Stimulated activated CD4-positive, alpha-beta T cell treated with anti-CD3 and anti-CD28 coated beads, Interleukin-12 subunit alpha, Interleukin-12 subunit beta, amount 100 ng/mL, for 48 hours (primary cell): ENCODE results near the gene AKAP13.
"Not testable (repeated sequence)": the region's sequence is repeated elsewhere in the genome, so short reads cannot be mapped to it uniquely, and the experiment has no call there.

Experiments
- DNase-seq, 3 donors: peaks; one replicate each; pipeline ENCODE4 v3.0.0-alpha.2; 2020; ENCODE audit warnings: low read depth in 2 of 3, low spot score in 1 of 3

Gene AKAP13

GRCh38 chr15:85439996-85440395 lies 59.6 kb downstream of the AKAP13 start:
- no peak for DNase-seq

GRCh38 chr15:85440451-85440850 lies 60.0 kb downstream of the AKAP13 start:
- DNase-seq = no peak

- not testable (repeated sequence) for DNase-seq
Measured at GRCh38 chr15:85441854-85442253, 61.5 kb downstream of the AKAP13 start.

GRCh38 chr15:85443046-85443445 lies 62.6 kb downstream of the AKAP13 start:
- no peak for DNase-seq

- DNase-seq = no peak
Measured at GRCh38 chr15:85443593-85444087, 63.2 kb downstream of the AKAP13 start.

GRCh38 chr15:85444122-85444745 lies 63.8 kb downstream of the AKAP13 start:
- no peak for DNase-seq

GRCh38 chr15:85445361-85445760 lies 65.0 kb downstream of the AKAP13 start:
- no peak for DNase-seq

- DNase-seq = no peak
Measured at GRCh38 chr15:85451099-85451700, 70.8 kb downstream of the AKAP13 start.

GRCh38 chr15:85452436-85452835 lies 72.0 kb downstream of the AKAP13 start:
- DNase-seq = no peak

- no peak for DNase-seq
Measured at GRCh38 chr15:85453144-85453872, 72.9 kb downstream of the AKAP13 start.

GRCh38 chr15:85454403-85454802 lies 74.0 kb downstream of the AKAP13 start:
- no peak for DNase-seq

- DNase-seq = no peak
Measured at GRCh38 chr15:85455891-85456290, 75.5 kb downstream of the AKAP13 start.

- no peak for DNase-seq
Measured at GRCh38 chr15:85456798-85457197, 76.4 kb downstream of the AKAP13 start.

GRCh38 chr15:85457392-85457968 lies 77.1 kb downstream of the AKAP13 start:
- DNase-seq = no peak

GRCh38 chr15:85458764-85459163 lies 78.4 kb downstream of the AKAP13 start:
- DNase-seq = no peak

- no peak for DNase-seq
Measured at GRCh38 chr15:85462029-85462428, 81.6 kb downstream of the AKAP13 start.

- no peak for DNase-seq
Measured at GRCh38 chr15:85463276-85463892, 83.0 kb downstream of the AKAP13 start.

- DNase-seq = no peak
Measured at GRCh38 chr15:85463976-85464375, 83.6 kb downstream of the AKAP13 start.

- no peak for DNase-seq
Measured at GRCh38 chr15:85464471-85464870, 84.1 kb downstream of the AKAP13 start.

GRCh38 chr15:85470563-85471271 lies 90.3 kb downstream of the AKAP13 start:
- no peak for DNase-seq

GRCh38 chr15:85472349-85472748 lies 91.9 kb downstream of the AKAP13 start:
- no peak for DNase-seq
